ENCODE measurements around the gene PHYHIPL.

Gene PHYHIPL

GRCh38 chr10:59265141-59265540 is 88.7 kb downstream of the PHYHIPL start:
- no peak for DNase-seq

DNA sequence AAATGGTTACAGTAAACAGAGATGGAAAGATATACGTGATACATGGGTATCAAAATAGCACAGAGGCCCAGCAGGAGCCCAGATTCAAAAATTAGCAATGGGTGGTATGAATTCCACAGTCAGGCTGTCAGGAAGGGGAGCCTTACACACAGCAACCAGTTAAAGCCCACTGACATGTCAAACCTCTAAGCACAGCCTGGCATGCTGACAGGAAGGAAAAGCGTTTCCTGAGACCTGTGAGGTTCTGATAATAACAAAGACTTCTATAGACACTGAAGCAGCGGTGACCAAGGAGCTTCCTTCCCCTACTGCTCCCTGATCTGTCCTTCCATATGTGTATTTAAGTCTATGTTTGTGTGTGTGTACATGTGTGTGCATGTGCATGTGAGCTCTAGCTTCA is 89.9 kb downstream of the PHYHIPL start:
- DNase-seq = no peak

DNA sequence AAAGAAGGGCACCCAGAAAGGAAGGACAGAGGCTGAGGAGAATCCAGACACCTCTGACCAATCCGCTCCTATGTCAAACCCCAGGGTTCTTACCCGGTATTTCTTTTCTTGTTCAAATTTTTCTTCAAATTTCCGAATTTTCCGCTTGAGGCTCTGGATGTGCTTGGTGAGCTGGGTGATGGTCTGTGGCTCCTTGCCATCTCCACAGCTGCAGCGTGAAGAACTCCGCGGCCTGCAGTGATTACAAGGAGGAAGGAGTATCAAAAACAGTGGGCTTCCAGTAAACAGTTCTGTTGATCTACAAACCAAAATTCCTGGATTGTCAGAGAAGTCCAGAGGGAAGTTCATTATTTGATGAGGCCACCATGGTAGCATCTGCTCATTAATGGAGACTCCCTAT is 92.0 kb downstream of the PHYHIPL start:
- no peak for DNase-seq

- DNase-seq = no peak
Observed at GRCh38 chr10:59269651-59270050, 93.2 kb downstream of the PHYHIPL start.

DNA sequence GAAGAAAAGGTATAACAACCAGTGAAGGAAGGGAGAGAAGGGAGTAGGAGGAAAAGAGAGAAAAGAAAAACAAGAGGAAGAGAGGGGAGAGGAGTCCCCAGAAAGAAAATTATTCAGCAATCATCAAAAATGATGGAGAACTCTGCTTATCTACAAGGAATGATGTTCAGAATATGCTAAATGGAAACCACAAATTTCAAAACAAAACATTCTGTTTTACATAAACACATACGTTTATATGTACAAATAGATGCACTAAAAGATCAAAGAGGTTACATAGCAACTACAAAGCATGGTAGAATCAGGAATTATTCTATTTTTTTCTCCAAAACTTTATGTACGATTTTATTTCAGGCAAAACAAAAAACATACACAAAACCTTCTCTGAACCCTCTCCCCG is 94.0 kb downstream of the PHYHIPL start:
- no peak for DNase-seq

GRCh38 chr10:59271160-59271559 is 94.7 kb downstream of the PHYHIPL start:
- no peak for DNase-seq

- no peak for DNase-seq
Observed at GRCh38 chr10:59272061-59272460, 95.6 kb downstream of the PHYHIPL start.

DNA sequence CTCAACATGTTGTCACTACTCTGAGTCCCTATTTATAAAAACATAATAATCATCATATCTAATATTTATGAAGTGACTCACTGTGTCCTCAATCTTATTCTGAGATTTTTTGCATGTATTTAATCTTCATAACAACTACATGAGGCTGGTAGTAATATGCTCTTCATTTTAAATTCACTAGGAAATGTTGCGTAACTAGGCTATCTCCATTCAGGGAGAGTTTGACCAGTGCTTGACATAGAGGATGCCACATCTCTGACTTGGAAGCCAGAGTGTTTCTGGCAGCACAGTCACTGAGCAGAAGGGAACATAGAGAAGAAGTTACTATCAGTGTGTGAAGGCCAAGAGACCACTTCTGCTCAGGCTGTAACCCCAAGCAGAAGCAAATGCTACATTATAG is 97.0 kb downstream of the PHYHIPL start:
- DNase-seq = no peak

- no peak for DNase-seq
Observed at GRCh38 chr10:59276133-59276532, 99.7 kb downstream of the PHYHIPL start.

DNA sequence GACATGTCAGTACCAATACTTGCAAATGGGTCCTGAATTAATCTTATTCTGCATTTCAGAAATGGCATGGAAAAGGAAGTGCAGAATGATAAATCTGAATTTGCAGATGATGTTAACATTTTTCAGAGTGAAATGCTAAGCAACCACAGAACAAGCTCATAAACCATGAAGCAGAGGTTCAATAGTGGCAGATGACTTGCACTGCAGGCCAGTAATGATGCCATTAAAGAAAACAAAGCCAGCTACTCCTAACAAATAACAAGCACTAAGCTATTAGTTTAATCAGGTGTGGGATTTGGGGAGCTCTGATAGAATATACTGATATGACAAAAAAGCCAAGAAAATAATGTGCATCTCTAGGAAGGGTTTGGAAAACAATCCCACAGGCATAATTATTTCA is 100.5 kb downstream of the PHYHIPL start:
- DNase-seq = no peak

DNA sequence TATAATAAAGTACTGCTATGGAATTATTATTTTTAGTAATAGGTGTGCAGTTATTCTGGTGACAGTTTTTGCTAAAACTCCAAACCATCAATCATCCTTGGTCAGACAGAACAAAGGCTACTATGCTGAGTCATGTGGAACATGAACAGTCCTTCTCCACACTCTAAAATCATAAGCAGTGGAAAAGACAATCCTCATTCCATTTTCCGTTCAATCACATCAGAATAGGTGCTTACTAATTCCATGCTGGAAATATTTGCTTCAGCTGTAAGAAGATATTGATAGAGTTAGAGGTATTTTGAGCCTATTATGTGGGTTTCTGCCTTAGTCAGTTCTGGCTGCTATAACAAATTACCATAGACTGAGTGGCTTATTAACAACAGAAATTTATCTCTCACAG is 103.0 kb downstream of the PHYHIPL start:
- no peak for DNase-seq

DNA sequence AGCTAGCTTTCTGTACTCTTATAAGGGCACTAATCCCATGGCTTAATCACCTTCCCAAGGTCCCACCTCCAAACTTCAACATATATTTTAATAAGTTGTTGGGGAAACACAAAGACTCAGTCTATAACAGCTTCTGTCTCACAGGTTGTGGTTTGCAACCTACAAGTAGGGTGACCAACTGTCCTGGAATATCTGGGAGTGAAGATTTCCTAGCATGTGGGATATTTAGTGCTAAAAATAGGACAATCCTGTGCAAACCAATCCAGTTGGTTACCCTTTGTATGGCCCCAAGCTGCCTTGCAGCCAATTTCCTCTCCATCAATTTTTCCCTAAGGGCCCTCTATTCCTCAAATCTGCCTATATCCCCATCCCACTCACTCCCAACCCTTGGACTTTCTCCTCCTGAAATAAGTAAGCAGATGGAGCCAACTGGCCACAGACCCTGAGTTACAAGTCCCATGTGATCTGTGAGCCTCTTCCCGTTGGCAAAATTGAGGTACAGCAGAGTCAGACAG is 103.6 kb downstream of the PHYHIPL start:
- no peak for DNase-seq

- DNase-seq = no peak
Observed at GRCh38 chr10:59281861-59282260, 105.4 kb downstream of the PHYHIPL start.

DNA sequence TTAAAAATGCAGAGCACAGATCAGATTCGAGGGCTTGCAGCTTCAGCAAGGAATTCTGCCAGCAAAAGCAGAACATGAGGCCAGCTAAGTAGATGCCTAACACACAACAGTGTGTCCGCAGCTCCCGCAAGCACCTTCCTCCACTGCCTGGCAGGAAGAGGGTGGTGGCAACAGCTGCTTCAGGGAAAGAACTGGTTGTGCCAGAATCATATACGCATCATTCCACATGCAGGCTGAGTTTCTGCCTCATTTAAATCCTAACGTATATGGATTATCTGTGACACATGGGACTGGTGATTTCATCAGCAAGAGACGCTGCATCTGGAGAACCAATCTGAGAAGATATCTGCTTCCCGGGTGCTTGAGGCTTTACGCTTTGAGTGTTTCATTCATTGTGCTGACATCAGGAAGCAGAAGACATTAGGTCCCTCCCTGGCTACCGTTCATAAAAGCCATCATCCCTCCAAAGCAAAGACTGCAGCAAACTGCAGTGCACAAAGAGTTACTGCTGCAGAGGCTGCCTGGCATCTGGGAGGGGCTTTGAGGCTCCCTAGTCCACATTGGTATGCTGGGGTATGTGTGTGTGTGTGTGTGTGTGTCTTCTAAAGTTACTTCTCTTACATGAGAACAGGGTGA is 107.1 kb downstream of the PHYHIPL start:
- DNase-seq = no peak

- DNase-seq = no peak
Observed at GRCh38 chr10:59284118-59284975, 107.9 kb downstream of the PHYHIPL start.

DNA sequence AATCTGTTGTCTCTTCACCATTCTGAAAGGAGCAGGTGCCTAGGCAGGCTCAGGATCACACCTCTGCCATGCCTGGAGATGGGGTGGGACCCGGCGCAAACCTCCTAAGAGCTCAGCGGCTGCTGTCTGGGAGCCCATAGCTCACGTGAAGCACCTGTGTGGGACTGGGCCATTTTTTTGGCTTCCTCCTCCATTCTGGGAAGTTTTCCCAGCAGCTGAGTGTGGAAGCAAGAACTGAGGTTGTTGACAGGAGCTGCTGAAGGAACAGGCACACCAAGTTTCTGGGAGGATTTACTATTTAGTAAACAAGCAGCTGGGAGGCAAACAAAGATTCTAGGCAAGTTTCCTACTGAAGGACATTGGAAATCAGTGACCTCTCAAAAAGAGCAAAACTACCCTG is 108.6 kb downstream of the PHYHIPL start:
- DNase-seq = no peak

DNA sequence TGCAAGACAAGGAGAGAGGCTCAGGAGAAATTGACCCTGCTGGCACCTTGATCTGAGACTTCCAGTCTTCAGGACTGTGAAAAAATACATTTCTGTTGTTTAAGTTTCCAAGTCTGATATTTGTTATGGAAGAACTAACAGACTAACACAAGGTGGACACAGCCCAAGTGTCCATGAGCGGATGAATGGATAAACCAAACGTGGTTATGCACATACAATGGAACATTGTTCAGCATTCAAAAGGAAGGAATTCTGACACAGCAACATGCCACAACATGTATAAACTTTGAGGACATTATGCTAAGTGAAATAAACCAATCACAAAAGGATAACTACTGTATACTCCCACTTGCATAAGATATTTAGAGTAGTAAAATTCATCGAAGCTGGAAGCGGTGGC is 109.4 kb downstream of the PHYHIPL start:
- no peak for DNase-seq

GRCh38 chr10:59287587-59288255 is 111.3 kb downstream of the PHYHIPL start:
- no peak for DNase-seq

GRCh38 chr10:59289853-59290252 is 113.4 kb downstream of the PHYHIPL start:
- DNase-seq = no peak

DNA sequence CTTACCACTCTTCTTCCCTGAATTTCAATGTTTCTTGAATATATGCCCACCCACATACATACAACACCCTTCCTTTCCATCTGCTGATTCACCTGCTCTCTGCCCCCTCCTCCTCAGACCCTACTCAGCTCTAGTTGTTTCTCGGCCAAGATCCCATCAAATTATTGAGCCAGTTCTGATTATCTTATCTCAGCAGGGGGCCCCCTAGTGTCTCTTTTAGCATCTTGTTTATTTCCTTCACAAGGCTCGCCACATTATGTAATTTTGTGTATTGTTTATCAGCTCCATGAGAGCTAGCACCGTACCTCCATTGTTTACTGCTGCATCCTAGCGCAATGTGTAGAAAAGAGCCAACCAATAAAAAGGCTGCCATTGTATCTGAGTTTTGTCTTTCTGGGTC is 114.0 kb downstream of the PHYHIPL start:
- DNase-seq = no peak

Measured in activated CD4-positive, alpha-beta T cell treated with anti-CD3 and anti-CD28 coated beads, Interleukin-2, Interleukin-6, amounts not matched to agents 100 ng/mL and 50 ng/mL, durations not matched to agents 16 hours and 8 hours (primary cell).